Measurements from ENCODE around the gene RNU6-9. TPM values are rescaled to one million over a fixed set of nuclear protein-coding genes. Genes with fewer than 3 reads are reported as not detected.

RNU6-9 gene
- total RNA-seq, 1 donor from 2014 or later = not detected

DNA sequence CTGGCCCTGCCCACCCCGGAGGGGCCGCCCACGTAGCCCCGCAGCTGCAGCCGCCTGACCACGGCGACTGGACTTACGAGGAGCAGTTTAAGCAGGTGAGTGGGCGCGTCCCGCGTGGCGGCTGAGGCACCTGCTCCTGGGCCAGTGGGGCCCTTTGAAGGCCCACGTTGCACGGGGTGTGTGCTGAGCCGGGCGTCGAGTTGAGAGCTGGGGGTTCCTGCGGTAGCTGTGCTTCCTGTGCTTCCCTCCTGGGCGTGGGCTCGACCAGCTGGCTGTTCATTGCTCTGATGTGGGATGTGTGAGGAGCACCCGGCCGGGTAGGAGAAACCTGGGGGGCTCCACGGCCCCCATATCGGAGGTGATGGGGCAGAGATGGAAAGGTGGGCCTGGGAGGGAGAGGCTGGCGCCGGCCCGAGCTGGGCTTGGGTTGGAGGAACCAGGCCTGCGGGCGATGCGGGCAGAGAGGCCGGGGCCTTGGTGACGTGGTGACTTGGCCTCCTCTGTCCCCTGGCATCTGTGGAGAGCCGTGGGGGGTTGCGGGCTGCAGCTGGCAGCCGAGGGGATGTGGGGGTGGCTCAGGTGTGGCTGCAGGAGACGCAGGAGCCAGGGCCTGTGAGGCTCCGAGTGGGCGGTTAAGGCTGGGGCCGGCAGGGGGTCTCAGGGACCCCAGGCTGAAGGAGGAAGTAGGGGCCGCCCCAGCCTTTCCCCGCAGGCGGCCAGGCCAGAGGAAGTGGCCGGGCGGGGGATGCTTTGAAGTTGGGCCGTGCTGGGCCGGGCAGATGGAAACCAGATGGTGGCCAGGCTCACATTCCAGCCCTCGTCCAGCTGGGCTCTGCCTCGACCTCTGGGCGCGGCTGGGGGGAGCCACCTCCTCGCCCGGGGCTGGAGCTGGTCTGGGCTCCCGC, 39.6 kb downstream of the RNU6-9 start:
- peak; percentile 91 for DNase-seq (ENCODE audit: low spot score)

DNA sequence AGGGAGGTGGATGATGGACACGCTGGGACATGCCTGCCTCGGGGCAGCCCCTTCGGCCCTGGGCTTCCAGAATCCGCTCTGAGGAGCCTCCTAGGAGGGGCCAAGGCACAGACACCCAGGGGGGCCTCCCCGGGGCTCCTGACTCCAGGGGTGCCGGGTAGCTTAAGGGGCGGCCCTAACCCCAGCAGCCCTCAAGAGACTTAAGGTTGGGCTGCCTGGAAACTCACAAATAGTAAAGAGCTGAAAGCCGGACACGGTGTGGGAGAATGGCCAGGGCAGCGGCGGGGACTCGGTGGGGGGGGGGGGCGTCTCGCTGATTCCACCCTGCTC, 40.2 kb downstream of the RNU6-9 start:
- no peak for DNase-seq (ENCODE audit: low spot score)

DNA sequence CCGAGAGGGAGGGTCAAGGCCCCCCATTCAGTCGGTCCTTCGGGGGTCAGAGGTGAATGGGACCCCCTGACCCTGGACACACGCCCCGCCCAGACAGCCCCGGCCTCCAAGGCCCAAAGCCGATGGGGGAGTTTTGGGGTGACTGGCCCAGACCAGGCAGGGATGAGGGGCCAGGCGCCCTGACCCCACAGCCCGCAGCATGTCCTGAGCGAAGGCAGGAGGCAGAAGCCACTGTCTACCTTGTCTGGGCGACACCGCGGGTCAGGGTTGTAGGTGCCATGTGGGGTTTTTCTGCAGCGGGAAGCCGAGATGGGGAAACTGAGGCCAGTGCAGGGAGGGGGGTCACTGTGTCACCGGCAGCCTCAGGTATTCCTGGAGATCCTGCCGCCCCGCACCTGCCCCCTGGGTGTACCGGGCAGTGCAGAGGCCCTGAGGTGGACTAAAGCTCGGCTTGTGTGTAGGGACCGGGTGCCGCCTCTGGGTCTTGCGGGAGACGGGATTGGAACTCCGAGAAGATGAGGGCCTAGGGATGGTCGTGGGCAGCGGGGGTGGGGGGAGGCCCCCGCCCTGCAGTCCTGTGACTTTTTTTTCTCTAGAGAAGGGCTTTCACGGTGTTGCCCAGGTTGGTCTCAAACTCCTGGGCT, 41.0 kb downstream of the RNU6-9 start:
- DNase-seq (ENCODE audit: low spot score) = no peak

- DNase-seq (ENCODE audit: low spot score) = peak; percentile 77
Measured at GRCh38 chr19:934865-935479, 41.7 kb downstream of the RNU6-9 start.

GRCh38 chr19:936175-936546, 42.9 kb downstream of the RNU6-9 start:
- no peak for DNase-seq (ENCODE audit: low spot score)

DNA sequence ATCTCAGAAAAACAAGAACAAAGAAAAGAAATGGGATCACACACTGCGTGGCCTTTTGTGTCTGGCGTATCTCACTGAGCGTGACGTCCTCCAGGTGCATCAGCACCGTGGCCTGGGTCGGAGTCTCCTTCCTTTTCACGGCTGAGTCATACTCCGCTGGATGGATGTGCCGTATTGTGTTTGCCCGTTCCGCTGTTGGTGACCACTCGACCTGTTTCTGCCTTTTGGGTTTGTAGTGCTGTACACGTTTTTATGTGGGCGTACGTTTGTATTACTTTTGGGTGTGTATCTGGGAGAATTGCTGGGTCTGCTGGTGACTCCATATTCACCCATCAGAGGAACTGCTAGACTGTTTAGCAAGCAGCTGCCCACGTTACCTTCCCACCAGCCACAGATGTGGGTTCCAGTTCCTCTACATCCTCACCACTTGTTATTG, 44.0 kb downstream of the RNU6-9 start:
- DNase-seq (ENCODE audit: low spot score) = no peak

- DNase-seq (ENCODE audit: low spot score) = no peak
Measured at GRCh38 chr19:938233-938923, 45.1 kb downstream of the RNU6-9 start.

DNA sequence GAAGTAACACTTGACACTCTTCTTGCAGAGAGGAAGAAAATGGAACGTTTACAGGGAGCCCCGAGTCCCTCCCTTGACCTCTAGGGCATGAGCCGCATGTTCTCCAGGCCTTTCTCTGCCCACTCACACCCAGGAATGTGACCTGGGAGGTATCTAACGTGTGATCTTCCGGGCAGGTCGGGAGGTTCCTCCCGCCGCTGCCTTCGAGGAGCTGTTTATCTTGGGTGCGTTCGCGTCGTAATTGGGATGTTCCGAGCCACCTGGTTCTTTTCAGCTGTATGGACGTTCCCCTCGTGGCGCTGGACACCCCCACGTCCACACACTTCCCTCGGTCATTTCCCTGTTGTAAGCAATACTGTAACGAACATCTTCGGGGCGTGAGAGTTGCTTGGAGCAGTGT, 46.2 kb downstream of the RNU6-9 start:
- DNase-seq (ENCODE audit: low spot score) = no peak

DNA sequence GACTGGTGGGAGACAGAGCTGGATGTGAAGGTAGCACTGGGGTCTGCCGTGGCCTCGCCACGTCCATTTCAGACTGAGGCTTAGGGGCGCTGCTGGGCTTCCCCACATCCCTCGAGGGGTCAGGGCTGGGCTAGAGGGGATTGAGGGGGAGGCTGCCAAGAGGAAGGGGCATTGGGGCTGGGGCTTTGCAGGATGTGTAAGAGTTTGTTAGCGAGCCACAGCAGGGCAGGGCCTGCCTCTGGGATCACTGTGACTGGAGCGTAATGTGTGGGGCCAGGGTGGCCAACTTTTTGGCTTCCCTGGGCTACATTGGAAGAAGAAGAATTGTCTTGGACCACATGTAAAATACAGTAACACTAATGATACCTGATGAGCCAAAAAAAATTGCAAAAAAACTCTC, 46.6 kb downstream of the RNU6-9 start:
- no peak for DNase-seq (ENCODE audit: low spot score)

- DNase-seq (ENCODE audit: low spot score) = no peak
Measured at GRCh38 chr19:940591-941291, 47.5 kb downstream of the RNU6-9 start.

- DNase-seq (ENCODE audit: low spot score) = no peak
Measured at GRCh38 chr19:941292-942132, 48.2 kb downstream of the RNU6-9 start.

- no peak for DNase-seq (ENCODE audit: low spot score)
Measured at GRCh38 chr19:942133-942645, 48.9 kb downstream of the RNU6-9 start.

Other genes starting within 250 kb of the RNU6-9 start
- gene RNF126, start 230.3 kb upstream of the RNU6-9 start, total RNA-seq (ENCODE audit: insufficient read depth, low replicate concordance) = 1.7 TPM
- gene FSTL3, start 217.1 kb upstream of the RNU6-9 start, total RNA-seq (ENCODE audit: insufficient read depth, low replicate concordance) = 326 TPM
- gene PRSS57, start 198.0 kb upstream of the RNU6-9 start, total RNA-seq (ENCODE audit: insufficient read depth, low replicate concordance) = not detected
- 30.6 TPM for gene PALM, start 184.5 kb upstream of the RNU6-9 start, total RNA-seq (ENCODE audit: insufficient read depth, low replicate concordance)
- 5.8 TPM for gene MISP, start 142.4 kb upstream of the RNU6-9 start, total RNA-seq (ENCODE audit: insufficient read depth, low replicate concordance)
- 82.8 TPM for gene PTBP1, start 96.0 kb upstream of the RNU6-9 start, total RNA-seq (ENCODE audit: insufficient read depth, low replicate concordance)
- gene PLPPR3, start 71.5 kb upstream of the RNU6-9 start, total RNA-seq (ENCODE audit: insufficient read depth, low replicate concordance) = not detected
- not detected for gene AZU1, start 65.6 kb upstream of the RNU6-9 start, total RNA-seq (ENCODE audit: insufficient read depth, low replicate concordance)
- not detected for gene PRTN3, start 52.5 kb upstream of the RNU6-9 start, total RNA-seq (ENCODE audit: insufficient read depth, low replicate concordance)
- not detected for gene ELANE, start 41.2 kb upstream of the RNU6-9 start, total RNA-seq (ENCODE audit: insufficient read depth, low replicate concordance)
- gene CFD, start 33.8 kb upstream of the RNU6-9 start, total RNA-seq (ENCODE audit: insufficient read depth, low replicate concordance) = 35.2 TPM
- gene MED16, start 297 bp upstream of the RNU6-9 start, total RNA-seq (ENCODE audit: insufficient read depth, low replicate concordance) = 36.1 TPM
- 44.3 TPM for gene R3HDM4, start 19.7 kb downstream of the RNU6-9 start, total RNA-seq (ENCODE audit: insufficient read depth, low replicate concordance)
- gene KISS1R, start 23.8 kb downstream of the RNU6-9 start, total RNA-seq (ENCODE audit: insufficient read depth, low replicate concordance) = not detected
- 37.1 TPM for gene ARID3A, start 32.6 kb downstream of the RNU6-9 start, total RNA-seq (ENCODE audit: insufficient read depth, low replicate concordance)
- gene WDR18, start 90.9 kb downstream of the RNU6-9 start, total RNA-seq (ENCODE audit: insufficient read depth, low replicate concordance) = 67.9 TPM
- not detected for gene GRIN3B, start 106.9 kb downstream of the RNU6-9 start, total RNA-seq (ENCODE audit: insufficient read depth, low replicate concordance)
- gene TMEM259, start 127.6 kb downstream of the RNU6-9 start, total RNA-seq (ENCODE audit: insufficient read depth, low replicate concordance) = 54.4 TPM
- not detected for gene RNU6-2, start 128.0 kb downstream of the RNU6-9 start, total RNA-seq (ENCODE audit: insufficient read depth, low replicate concordance)
- gene CNN2, start 133.1 kb downstream of the RNU6-9 start, total RNA-seq (ENCODE audit: insufficient read depth, low replicate concordance) = 120 TPM
- 2.2 TPM for gene ABCA7, start 146.6 kb downstream of the RNU6-9 start, total RNA-seq (ENCODE audit: insufficient read depth, low replicate concordance)
- gene ARHGAP45, start 173.7 kb downstream of the RNU6-9 start, total RNA-seq (ENCODE audit: insufficient read depth, low replicate concordance) = 15.6 TPM
- 42.6 TPM for gene POLR2E, start 201.9 kb downstream of the RNU6-9 start, total RNA-seq (ENCODE audit: insufficient read depth, low replicate concordance)
- 169 TPM for gene GPX4, start 210.5 kb downstream of the RNU6-9 start, total RNA-seq (ENCODE audit: insufficient read depth, low replicate concordance)

Measured in umbilical cord (tissue), 2 donors.